ENCODE results near the gene DZIP1L. TPM values are rescaled to one million over a fixed set of nuclear protein-coding genes. Genes with fewer than 3 reads are reported as not detected.

Gene DZIP1L
- total RNA-seq, 1 experiment from 2014 or later: 11.1 TPM

DNA sequence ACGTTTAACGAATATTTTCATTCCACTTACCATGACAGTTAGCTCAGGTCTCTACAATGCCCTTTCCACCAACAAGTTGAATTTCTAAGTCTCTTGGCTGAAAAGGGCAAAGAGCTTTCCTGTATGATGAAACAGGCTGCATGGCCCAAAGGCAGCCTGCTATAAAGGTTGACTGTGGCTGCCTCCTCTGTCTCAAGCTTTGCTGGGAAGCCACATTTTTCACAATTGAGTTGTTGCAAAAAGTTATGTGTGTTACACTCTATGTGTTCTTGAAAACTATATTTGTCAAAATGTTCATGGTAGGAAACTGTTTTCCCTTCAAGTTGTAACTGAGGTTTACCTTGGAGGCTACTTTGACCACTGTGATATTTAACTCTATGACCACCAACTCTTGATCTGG lies 49.5 kb downstream of the DZIP1L start:
- H3K9me3 ChIP-seq (ENCODE audit: control insufficient read depth, insufficient read depth, low read depth, low read length): no peaks in the 10 kb centered on the region
- no peak overlapping the region for H3K4me3 ChIP-seq (ENCODE audit: low read depth in 2 of 2, low read length in 2 of 2)
- no TSS peak for BruUV-seq (replicated peaks)
- peaks cover 4% of the 10 kb centered on the region for H3K4me1 ChIP-seq (ENCODE audit: control insufficient read depth, insufficient read depth, low read length)
- no peak for TF ChIP-seq REST (IDR thresholded peaks at IDR 0.05; ENCODE audit: insufficient read depth in 1 of 2, low read depth in 2 of 2, low read length in 1 of 2)
- no peak for TF ChIP-seq CTCF (IDR thresholded peaks at IDR 0.05)
- no peak for TF ChIP-seq SIN3A (IDR thresholded peaks at IDR 0.05; ENCODE audit: borderline replicate concordance, insufficient read depth, low read depth, low read length)
- H3K36me3 ChIP-seq (ENCODE audit: control insufficient read depth, insufficient read depth, low read length): no peaks in the 10 kb centered on the region; the same call in 1 of the 2 replicates
- intact Hi-C loops (cut with micrococcal nuclease; ENCODE audit: unreplicated experiment) (no loop called here), in situ Hi-C loops (cut with HindIII; ENCODE audit: low pct_unique_long_range_greater_than_20kb, low sequenced_read_pairs) (no loop called here)
- no peak overlapping the region for H3K27ac ChIP-seq (ENCODE audit: low read length)
- no peak for DNase-seq (ENCODE audit: low read depth, low spot score)
- ChIA-PET CTCF (no interaction called here), POLR2A (no interaction called here)
- no peak for ATAC-seq
- no peaks in the 10 kb centered on the region for H3K27me3 ChIP-seq (ENCODE audit: control insufficient read depth, insufficient read depth, low read length)

DNA sequence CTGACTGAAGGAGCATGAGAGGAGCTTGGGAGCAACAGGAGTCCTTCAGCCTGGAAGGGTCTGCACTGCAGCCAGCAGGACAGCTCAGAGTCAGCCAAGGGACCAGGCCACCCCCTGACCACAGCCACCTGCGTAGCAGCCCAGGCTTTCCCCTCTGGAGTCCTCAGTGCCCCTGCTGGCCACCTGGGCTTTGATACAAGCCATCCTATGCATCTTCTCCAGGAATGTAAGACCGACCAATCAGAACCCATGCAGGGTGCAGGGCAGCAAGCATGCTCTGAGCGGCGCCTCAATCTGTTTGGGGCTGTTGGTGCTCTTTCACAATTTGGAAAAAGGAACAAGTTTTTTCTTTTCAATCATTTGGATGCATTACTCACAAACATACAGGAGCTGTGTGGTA lies 52.0 kb downstream of the DZIP1L start:
- intact Hi-C loops (cut with micrococcal nuclease; ENCODE audit: unreplicated experiment): no loop called here
- in situ Hi-C loops (cut with HindIII; ENCODE audit: low pct_unique_long_range_greater_than_20kb, low sequenced_read_pairs): no loop called here
- H3K9me3 ChIP-seq (ENCODE audit: control insufficient read depth, insufficient read depth, low read depth, low read length): no peaks in the 10 kb centered on the region
- no peak overlapping the region for H3K4me3 ChIP-seq (ENCODE audit: low read depth in 2 of 2, low read length in 2 of 2)
- no peak for TF ChIP-seq REST (IDR thresholded peaks at IDR 0.05; ENCODE audit: insufficient read depth in 1 of 2, low read depth in 2 of 2, low read length in 1 of 2)
- TF ChIP-seq SIN3A (IDR thresholded peaks at IDR 0.05; ENCODE audit: borderline replicate concordance, insufficient read depth, low read depth, low read length): no peak
- no peak for TF ChIP-seq CTCF (IDR thresholded peaks at IDR 0.05)
- no peak for TF ChIP-seq POLR2AphosphoS5 (IDR thresholded peaks at IDR 0.05; ENCODE audit: low read depth, low read length)
- TF ChIP-seq TCF7L2 (IDR thresholded peaks at IDR 0.05; ENCODE audit: low read depth, low read length): no peak
- no peak overlapping the region for H3K27ac ChIP-seq (ENCODE audit: low read length)
- ChIA-PET POLR2A (no interaction called here), CTCF (no interaction called here)
- BruUV-seq (replicated peaks): no TSS peak
- no peaks in the 10 kb centered on the region for H3K4me1 ChIP-seq (ENCODE audit: control insufficient read depth, insufficient read depth, low read length)
- ATAC-seq (no peak), DNase-seq (ENCODE audit: low read depth, low spot score) (no peak)
- H3K27me3 ChIP-seq (ENCODE audit: control insufficient read depth, insufficient read depth, low read length): no peaks in the 10 kb centered on the region
- no peaks in the 10 kb centered on the region; the same call in 1 of the 2 replicates for H3K36me3 ChIP-seq (ENCODE audit: control insufficient read depth, insufficient read depth, low read length)

Measured in Panc1 (cell line).